Activated CD4-positive, alpha-beta T cell treated with anti-CD3 and anti-CD28 coated beads for 24 hours (primary cell): ENCODE measurements around the gene PIP5KL1.
A peak's percentile ranks its signal among the peaks of the same experiment; 100 is the strongest.

ENCODE experiments used
- DNase-seq, 2 donors: peaks; one replicate each; pipeline ENCODE4 v3.0.0-alpha.2; 2020; ENCODE audit warnings: low read depth in 2 of 2

The PIP5KL1 gene

DNA sequence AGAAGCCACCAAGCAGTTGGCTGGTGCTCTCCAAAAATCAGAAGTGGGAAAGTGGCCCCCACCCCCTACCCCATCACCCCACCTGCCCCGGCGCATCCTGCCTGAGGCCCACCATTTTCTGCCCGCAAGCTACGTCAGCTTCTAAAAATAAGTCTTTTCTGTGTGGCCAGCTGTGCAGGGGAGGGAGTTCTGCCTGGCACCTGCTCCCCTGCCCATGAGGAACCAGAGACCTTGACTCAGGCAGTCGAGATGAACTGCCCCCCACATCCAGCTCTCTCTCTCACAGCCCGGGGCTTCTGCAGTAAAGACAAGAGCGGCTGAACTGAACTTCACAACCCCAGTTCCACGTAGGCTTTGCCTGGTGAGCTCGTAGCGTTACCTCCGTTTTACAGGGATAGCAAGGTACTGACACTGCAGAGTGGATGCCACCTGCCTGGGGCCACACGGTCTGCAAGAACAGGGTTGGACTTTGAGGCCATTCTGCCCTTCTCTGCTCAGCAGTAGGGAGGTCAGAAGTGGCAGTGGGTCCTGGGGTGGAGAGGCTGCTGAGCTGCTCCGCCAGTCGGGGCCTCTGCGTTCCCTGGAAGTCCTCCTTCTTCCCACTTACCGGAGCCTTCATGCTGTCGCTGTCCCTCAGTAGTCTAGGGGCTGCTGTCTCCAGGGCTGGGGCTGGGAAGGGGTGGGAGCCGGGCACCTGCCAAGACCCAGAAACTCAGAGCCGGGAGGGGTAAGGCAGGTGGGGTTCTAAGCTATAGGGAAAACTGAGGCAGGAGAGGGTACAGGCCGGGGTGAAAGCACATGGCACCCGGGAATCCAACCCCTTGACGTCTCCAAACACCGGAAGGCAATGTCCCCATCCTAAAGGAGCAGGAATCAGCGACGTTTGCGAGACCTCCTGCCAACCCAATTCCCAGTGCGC, 14.5 kb downstream of the PIP5KL1 start:
- no peak for DNase-seq

DNA sequence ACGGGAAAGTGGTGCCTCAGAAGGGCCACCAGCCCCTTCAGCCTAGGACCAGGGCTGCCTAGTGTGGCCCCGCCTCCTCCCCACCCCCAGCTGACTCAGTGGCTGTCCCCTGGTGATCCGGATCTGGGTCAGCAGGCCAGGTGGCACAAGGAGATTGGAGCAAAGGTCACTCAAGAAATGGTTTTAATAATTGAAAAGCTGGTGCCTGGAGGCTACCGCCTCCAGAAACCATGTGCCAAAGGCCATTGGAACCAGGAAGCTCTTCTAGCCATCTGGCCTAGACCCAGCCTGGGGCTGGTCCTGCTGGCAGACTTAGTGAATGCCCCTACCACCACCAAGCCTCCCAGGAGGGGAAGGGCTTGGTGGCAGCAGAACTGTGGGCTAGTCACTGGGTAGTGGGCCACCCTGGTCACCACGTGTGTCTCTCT, 15.2 kb downstream of the PIP5KL1 start:
- no peak for DNase-seq

DNA sequence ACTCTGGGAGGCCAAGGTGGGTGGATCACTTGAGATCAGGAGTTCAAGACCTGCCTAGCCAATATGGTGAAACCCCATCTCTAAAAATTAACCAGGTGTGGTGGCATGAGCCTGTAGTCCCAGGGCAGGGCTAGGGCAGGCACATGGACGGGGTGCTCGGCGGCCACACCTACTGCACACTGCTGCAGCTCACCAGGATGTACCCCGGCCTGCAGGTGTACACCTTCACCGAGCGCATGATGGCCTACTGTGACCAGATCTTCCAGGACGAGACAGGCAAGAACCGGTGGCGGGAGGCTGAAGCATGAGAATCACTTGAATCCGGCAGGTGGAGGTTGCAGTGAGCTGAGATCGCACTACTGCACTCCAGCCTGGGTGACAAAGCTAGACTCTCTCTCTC, 16.9 kb downstream of the PIP5KL1 start:
- DNase-seq, result no peak

DNA sequence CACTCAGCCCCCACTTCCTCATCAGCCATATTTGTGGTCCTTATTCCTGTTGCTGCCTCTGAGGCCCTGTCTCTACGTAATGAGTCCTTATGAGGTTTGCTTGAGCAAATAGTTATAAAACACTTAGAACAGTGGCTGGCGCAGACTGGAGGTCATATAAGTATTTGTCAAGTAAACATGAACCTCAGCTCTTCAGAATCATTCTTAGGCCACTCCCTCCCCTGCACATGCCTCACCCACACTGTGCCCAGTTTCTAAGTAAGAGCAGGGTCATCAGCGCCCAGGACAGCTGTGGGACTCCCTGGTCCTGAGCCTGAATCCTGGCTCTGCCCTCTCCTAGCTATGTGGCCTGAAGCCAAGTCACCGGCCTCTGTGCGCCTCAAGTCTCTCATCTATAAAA, 17.7 kb downstream of the PIP5KL1 start:
- no peak for DNase-seq

DNA sequence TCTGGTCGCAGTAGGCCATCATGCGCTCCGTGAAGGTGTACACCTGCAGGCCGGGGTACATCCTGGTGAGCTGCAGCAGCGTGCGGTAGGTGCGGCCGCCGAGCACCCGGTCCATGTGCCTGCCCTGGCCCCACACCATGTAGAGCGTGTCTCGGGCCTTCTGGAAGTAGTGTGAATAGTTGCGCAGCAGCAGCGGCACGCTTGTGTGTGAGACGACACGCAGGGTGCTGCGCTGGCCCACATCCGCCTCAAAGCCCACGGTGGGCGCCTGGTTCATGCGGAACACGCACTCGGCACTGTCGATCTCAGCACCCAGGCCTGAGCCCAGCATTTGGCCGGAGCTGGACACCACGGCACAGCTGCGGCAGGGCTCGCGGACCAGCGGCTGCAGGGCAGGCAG, 18.3 kb downstream of the PIP5KL1 start:
- no peak for DNase-seq

DNA sequence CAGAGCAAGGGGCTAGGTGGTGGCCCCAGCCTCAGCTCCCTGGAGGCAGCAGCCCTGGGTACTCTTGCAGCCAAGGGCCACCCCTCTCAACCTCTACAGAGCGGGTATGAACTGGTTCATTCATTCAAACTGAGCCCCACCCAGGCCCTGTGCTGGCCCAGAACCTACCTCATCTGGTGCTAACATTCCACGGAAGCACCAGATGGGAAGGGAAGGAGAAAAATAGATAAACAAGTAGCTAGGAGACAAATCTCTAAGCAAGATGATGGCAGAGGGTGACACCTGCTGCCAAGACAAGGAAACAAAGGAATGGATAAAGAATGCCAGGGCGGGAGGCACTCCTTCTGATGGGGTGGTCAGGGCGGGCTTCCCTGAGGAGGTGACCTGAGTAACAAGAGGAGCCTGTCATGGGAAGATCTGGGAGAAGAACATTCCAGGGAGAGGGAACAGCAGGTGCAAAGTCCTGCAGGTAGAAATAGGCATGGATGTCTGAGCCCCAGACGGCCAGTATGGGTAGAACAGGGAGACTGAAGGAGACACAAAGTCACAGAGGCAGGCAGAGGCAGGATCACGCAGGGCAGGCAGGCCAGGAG, 19.9 kb downstream of the PIP5KL1 start:
- DNase-seq, result no peak

DNA sequence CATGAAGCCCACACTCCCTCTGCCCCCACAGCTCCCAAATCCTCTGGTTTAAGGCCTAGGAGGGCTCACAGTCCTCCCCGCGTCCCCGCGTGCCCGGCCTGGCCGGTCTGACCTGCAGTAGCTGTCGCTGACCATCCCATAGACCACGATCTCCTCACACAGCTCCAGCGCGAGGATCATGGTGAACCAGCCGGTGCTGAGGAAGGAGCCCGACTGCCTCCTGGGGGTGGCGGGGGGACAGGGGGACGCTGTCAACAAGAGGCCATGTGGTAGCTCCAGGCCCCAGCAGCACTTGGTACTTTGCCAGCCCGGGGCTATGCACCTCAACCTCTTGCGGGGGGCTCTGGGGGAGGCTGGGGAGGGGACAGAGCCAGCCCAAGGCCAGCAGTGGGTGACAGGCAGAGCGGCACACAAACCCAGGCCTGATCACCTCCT, 20.7 kb downstream of the PIP5KL1 start:
- no peak for DNase-seq

DNA sequence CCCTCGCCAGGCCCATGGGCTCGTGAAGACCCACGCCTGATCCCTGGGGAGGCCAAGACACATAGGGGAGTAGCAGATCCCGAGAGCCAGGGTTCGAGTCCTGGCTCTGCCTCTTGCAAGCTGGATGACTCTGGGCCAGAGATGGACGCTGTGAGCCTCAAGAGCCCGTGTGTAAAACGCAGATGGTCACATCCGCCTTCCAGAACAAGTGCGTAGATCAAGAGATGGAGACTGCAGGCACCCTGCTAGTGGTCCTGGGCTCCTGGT, 22.0 kb downstream of the PIP5KL1 start:
- no peak for DNase-seq

DNA sequence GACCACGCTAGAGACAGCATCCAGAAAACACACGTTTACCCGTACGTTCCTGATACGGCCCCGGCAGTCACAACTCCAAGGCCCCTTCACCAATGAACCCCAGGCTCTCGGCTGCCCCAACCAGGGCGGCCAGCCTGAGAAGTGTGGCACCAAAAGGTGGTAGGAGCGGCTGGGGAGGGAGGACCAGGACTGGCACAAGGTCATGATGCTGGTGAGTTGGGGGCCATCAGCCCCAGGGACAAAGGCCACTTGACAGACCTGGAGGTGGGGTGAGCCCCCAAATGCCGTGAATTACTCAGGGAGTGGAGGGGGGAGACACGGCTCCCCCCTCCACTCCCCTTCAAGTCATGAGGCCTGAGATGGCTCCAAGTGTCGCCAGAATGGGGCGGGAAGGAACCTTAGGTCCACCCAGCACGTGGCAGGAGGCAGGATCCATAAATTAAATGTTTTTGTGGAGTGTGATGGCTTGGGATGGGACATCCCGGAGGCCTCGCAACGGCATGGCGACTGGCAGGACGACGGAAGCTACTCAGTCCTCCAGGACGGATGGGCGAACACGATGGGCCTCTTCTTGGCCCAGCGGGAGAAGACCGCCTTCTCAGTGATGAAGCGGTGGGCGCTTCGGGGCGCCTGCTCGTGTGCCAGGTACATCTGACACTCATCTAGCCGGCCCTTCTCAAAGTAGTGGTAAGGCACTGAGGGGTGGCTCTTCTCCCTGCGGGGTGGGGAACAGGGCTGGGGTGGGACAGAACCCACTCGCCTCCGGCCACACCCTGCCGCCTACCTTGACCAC, 22.5 kb downstream of the PIP5KL1 start:
- no peak for DNase-seq

DNA sequence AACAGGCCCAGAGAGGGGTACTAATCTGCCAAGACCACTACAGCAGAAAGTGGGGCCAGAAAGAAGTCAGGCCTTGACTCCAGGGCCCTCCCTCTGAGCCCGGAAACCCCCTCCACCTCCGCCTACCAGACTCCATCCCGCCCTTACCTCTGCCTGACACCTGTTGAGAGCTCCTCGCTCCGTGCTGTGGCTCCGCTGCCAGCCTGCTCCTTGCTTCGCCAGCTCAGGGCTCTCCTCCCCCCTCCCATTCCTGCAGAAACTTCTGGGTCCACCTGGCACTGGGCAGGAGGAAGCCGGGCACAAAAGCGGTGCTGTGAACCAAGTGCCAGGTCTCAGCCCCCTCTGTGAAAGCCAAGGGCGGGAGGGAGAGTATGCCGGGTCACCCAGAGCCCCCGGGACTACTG, 24.8 kb downstream of the PIP5KL1 start:
- no peak for DNase-seq

DNA sequence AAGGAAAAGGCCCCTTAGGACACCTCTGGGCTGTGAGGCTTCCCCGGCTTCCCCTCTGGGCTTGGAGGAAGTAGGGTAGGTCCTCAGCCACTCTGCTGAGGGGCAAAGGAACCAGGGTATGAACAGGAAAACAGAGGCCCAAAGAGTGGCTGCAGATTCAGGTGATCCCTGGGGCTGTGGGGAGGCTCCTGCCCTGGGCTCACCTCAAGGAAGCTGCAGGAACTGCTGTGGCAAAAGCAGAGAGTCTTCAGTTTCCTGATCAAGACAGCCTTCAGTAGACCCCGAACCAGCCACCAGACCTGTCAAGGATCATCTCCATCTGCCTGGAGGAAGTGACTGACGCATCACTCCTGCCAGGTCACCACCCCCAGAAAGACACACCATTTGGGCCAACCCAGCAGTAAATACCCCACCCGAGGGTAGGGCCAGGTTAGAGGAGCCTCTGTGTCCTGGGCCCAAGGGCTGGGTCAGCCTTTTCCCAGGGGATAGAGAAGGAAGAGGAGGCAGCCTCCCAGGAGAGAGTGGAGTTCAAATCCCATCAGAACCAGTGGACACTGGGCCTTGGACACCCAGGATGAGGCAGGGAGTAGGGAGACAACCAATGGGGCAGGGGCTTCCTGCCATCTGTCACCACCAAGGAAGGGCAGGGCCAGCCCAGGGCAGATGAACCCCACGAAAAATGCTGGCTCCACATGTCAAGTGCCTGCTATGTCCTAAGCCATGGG, 25.4 kb downstream of the PIP5KL1 start:
- no peak for DNase-seq

DNA sequence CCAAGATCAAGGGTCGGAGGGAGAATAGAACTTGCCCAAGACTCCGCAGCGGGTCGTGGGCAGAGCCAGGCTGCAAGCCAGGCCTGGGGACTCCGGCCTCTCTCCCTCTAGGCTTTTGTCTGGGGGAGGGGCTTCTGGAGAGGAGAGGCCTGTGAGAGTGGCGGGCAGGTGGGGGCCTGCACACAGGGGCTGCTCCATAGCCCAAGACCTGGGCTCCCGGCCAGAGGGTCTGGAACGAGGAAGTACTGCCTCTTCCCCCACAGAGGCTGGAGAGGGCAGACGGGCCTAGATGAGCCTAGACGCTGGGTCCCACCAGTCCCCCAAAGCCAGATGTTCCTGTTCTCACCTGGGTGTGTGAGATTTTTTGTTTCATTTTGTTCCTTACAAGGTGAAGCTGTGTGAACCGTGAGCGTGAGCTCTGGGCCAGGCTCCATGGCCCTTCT, 26.0 kb downstream of the PIP5KL1 start:
- DNase-seq, result no peak

DNA sequence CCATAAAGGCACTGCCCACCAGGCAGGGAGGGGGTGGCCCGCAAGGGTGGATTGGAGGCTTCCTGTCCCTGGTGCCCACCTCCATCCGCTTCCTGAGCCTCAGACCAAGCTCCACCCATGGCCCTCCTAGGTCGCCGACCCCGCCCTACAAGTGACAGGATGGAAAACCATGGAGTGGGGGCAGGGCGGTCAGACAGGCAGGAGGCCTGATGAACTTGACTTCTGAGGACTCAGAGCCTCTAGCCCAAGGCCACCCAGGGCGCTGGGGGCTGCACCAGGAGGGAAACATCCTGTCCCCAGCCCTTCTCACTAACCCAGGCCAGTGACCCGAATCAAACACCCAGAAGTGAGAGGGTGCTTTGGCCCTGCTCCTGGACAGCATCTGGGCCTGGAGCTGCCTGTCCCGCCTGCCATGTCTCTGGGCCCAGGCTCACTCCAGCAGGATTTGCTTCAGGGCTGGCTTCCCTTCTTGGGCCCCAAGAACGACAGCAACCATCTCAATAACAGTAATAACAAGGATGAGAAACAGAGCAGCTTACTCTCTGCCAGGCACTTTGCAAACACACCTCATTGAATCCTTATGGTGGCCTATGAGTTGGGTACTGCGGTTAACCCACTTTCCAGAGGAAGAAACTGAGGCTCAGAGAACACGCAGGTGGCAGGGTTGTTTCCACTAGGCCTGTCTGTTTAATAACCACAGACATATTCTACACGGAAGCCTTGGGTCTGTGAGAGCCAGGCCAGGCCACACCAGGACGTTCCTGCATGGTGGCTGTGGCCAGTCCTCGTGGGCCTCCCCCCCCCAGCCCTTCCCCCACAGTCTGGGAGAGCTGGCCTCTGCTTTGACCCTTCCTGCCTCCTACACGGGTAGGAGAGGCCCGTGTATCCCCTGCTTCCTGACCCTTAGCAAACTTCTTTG, 26.8 kb downstream of the PIP5KL1 start:
- peak in 1 of 2 donors; percentile 86 for DNase-seq

DNA sequence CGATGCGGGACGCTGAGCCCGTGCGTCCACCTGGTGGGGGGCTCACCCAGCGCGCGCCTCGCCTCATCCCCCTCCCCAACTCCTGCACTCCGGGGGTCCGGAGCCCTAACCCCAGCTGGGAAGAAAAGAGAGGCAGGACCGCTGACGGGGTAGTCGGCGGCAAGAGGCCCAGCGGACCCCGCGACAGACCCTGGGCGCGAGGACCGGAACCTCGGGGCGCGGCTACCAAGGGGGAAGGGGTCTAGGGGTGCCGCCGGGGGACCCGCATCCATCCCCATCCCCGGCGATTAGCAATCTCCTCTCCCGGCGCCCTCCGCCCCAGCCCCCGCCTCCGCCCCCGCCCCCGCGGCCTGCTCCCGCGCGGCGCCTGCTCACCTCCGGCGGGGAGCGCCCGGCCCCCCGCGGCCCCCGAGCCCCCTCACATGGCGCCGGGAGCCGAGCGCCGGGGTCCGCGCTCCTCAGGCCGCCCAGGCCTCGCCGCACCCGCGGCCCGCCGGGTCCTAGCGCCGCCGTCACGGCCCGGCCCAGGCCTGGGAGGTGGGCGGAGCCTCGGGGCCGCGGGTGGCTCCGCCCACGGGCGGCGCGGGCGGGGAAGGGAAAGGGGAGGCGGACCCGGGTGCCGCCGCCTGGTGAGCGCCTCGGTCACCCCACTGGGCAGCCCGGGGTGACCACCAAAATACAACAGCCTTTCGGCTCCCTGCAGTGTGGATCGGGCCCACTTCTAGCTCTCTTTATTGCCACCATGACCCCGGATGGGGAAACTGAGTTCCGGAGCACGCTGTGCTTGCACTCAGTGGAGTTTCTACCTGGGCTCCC, 31.2 kb downstream of the PIP5KL1 start, which contains the start of gene ST6GALNAC6:
ST6GALNAC6 (minus strand) TSS at position 476 of the 816 bp plus-strand sequence. CDS start 1,622 bp downstream, outside the sequence.
- DNase-seq, result peak; percentile 60 to 62

DNA sequence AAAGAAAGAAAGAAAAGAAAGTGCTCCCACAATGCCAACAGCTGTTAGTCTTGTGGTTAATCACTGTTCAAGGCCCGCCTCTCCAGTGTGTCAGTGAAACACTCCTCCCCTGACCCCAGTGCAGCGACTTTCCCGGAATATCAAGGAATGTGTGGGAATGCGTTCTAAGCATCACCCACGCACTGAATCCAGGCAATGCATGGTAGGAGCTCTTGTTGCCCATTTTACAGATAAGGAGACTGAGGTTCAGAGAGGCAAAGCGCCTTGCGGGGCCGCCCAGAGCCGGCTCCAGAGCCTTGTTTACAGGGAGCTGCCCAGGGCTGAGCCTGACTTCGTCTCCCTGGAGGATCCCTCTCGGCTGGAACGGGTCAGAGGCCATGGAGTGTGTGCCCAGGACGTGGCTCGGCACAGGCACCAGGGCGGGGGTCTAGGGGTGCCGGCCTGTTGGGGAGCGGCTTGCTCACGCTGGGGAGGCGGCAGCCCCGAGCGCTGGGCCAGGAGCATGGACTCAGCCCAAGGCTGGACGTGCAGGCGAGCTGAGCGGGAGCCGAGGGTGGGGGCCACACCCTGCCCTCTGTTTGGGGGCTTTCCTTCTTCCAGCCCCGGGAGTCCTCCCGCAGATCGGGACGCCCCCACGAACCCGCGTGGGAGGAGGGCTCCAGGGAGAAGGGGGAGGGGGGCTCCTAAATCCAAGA, 32.0 kb downstream of the PIP5KL1 start:
- DNase-seq, result no peak

DNA sequence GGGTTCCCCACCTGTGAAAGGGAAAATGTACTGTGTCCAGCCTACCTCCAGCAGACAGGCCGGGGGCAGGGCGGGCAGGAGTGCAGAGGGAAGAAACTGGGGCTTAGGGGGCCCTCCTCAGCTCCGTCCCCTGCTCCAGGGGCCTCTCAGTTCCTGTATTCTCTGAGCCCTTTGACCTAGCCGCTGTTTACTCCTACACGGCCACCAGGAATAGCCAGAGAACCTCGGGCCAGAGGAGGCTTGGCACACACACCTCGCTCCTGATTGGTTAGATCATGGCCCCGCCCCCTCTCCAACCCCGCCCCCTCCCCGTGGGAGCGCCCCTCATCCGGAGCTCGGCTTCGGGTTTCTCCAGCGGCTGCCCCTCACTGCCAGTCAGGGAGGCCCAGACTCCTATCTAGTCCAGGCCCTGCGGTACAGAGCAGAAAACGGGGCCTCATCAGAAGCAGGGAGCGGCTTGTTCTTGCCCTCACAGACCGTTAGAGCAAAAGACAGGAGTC, 33.3 kb downstream of the PIP5KL1 start:
- no peak for DNase-seq

DNA sequence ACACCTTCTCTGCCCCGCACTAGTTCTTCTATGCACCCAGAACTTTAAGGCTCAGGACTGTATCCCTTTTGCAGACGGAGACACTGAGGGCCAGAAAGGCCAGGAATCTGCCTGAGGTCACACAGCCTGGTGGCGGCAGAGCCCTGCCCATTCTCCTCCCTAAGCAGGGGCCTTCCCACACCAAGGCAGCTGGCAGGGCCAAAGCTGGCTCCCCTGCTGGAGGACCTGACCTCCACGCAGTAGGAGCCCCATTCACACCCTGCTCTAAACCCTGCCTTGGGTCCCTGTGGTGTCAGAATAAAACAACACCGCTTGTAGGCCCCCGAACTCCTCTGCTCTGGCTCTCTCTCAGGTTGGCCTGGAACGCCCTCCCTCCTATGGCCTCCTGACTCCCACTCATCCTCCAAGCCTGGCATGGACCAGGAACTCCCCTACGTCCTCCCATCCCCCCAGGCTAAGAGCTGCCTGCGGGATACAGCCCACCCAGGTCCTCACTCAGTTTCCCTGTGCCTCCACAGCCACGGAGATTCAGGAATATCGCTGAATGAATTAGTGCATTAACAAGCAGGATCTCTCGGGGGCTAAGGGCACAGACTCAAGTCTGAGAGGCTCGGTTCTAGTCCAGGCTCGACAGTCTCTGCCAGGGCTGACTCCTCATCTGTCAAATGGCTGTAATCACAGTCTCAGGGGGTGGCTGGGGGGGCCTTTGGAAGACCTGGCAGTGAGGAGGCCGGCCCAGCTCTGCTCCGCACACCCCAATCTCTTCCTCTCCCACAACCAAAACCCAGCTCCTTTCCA, 34.0 kb downstream of the PIP5KL1 start:
- no peak for DNase-seq

DNA sequence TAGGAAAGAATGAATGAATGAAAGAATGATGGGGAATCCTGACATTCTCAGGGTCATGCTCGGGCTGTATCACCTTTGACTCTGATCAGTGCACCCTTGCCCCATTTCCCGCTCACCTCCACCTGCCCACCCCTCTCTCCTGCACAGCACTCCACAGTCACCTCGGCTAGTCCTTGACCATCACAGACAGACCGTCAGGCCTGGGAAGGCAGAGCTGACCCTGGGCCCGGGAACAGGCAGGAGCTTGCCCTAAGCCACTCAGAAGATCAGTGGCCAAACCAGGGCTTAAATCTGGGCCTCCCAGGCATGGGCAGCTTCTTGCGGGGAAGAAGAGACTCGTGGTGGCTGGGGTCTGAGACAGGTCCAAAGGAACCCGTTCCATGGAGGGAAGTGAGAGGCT, 34.8 kb downstream of the PIP5KL1 start:
- no peak for DNase-seq
